ENCODE measurements around the gene ASPN.

GRCh38 chr9:92525306-92525705, 43.0 kb upstream of the ASPN start:
- TF ChIP-seq POLR2A (IDR thresholded peaks at IDR 0.05; ENCODE audit: low read length) (no peak), GATA1 (IDR thresholded peaks at IDR 0.05; ENCODE audit: low read depth, low read length) (no peak)
